ENCODE data around the gene RHOG. TPM values are rescaled to one million over a fixed set of nuclear protein-coding genes. Genes with fewer than 3 reads are reported as not detected.

RHOG gene
- total RNA-seq, 1 donor from 2014 or later: 30.3 TPM

DNA sequence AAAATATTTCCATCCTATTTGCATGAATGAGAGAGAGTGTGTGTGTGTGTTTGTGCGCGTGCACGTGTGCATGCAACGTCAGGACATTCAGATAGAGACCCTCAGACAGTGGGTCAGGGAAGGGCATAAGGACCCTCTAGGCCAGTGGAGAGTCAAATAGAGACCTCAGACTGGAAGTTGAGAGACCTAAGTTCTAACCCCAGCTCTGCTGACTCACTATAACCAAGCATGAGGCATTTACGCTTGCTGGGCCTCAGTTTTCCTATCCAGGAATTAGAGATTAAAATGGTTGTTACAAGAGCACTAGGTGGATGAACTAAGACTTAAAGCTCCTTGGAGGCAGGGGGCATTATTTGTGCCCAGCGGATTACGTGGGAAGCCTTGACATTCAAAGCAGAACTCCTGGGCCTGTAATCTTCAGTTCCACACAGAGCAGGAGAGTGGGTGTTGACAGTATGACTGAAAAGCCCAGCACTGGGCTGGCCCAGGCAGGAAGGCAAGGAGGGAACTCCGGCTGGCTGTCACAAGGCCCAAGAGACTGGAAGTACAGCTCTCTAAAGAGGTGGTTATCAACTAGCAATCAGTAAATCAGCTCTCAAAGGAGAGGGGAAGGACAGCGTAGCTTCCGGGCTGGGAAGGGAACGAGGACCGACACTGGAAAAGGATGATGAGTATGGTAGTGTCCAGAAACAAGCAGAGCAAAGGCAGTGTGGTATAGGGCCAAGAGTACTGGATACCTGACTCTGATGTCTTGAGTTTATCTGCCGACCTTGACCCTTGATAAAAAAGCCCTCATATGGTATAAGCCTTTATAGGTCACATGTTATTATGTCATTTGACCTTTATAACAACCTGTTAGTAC lies 9.2 kb downstream of the RHOG start:
- Histone ChIP-seq H3K4me3 (ENCODE audit: low read depth, low read length) (no peak overlapping the region), H3K36me3 (ENCODE audit: control insufficient read depth, insufficient read depth, low read length) (peaks cover 2% of the 10 kb centered on the region), H3K27me3 (ENCODE audit: control insufficient read depth, insufficient read depth, low read length) (no peaks in the 10 kb centered on the region)
- DNase-seq (ENCODE audit: low read depth): no peak
- TF ChIP-seq, protein P1, sequence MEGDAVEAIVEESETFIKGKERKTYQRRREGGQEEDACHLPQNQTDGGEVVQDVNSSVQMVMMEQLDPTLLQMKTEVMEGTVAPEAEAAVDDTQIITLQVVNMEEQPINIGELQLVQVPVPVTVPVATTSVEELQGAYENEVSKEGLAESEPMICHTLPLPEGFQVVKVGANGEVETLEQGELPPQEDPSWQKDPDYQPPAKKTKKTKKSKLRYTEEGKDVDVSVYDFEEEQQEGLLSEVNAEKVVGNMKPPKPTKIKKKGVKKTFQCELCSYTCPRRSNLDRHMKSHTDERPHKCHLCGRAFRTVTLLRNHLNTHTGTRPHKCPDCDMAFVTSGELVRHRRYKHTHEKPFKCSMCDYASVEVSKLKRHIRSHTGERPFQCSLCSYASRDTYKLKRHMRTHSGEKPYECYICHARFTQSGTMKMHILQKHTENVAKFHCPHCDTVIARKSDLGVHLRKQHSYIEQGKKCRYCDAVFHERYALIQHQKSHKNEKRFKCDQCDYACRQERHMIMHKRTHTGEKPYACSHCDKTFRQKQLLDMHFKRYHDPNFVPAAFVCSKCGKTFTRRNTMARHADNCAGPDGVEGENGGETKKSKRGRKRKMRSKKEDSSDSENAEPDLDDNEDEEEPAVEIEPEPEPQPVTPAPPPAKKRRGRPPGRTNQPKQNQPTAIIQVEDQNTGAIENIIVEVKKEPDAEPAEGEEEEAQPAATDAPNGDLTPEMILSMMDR (IDR thresholded peaks at IDR 0.05; ENCODE audit: insufficient read depth, low read length, poor library complexity, severe bottlenecking): no peak

DNA sequence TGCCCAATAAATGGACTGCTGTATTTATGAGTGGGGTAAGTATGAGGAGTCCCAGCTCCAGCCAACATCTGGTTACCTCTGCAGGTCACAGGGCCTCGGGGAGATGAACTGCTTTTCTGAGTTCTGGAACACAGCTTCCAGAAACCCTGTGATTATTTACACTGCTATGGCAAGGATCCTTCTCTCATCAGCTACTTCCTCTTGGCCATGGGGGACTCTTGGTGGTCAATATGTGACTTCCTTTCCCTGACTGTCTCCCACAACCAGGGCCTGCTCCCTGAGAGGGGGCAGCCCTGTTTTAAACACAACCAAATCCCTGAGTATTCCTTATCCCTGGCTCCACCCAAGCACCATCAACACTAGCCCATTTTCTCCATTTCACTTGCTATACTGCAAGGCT lies 10.0 kb downstream of the RHOG start:
- Histone ChIP-seq H3K4me3 (ENCODE audit: low read depth, low read length) (no peak overlapping the region), H3K36me3 (ENCODE audit: control insufficient read depth, insufficient read depth, low read length) (peaks cover 2% of the 10 kb centered on the region), H3K27me3 (ENCODE audit: control insufficient read depth, insufficient read depth, low read length) (no peaks in the 10 kb centered on the region)
- DNase-seq (ENCODE audit: low read depth): no peak
- TF ChIP-seq, protein P1 (IDR thresholded peaks at IDR 0.05; ENCODE audit: insufficient read depth, low read length, poor library complexity, severe bottlenecking): no peak

DNA sequence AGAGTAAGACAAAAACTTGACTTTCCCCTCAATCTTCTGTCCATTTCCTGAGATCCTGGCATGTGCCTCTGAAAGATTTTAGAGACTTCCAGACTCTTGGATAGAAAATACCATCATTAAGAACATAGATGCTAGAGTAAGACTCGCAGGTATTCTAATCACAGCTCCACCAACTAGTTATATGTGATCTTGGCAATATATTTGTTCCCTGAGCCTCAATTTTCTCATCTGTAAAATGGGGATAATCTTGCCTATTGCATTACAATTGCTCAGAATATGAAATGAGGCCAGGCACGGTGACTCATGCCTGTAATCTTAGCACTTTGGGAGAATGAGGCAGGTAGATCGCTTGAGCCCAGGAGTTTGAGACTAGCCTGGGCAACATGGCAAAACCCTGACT lies 10.7 kb downstream of the RHOG start:
- peaks cover 2% of the 10 kb centered on the region for H3K36me3 ChIP-seq (ENCODE audit: control insufficient read depth, insufficient read depth, low read length)
- DNase-seq (ENCODE audit: low read depth): no peak
- TF ChIP-seq, protein P1 (IDR thresholded peaks at IDR 0.05; ENCODE audit: insufficient read depth, low read length, poor library complexity, severe bottlenecking): no peak
- H3K27me3 ChIP-seq (ENCODE audit: control insufficient read depth, insufficient read depth, low read length): no peaks in the 10 kb centered on the region
- H3K4me3 ChIP-seq (ENCODE audit: low read depth, low read length): no peak overlapping the region

DNA sequence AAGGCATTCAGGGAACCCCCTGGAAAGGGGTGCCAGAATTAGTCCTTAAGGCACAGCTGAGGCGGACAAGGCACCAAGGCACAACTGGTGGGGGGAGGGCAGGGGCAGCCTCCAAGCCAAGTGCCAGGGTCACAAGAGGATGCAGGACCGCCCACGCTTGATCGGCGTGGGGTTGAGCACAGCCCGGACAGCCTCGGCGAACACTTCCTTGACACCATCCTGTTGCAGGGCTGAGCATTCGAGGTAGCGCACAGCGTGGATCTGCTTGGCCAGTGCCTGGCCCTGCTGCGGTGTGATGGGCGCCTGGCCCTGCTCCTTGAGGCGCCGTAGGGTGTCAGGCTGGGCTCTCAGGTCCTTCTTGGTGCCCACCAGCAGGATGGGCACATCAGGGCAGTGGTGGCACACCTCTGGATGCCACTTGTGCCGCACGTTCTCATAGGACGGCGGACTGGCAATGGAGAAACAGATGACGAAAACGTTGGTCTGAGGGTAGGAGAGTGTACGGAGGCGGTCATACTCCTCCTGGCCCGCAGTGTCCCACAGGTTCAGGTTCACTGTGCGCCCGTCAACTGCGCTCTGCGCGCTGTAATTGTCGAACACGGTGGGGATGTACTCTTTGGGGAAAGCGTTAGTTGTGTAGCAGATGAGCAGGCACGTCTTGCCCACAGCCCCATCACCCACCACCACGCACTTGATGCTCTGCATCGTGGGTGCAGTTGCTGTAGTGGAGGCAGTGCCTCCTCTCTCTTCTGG lies 13.1 kb downstream of the RHOG start:
- no peak for DNase-seq (ENCODE audit: low read depth)
- peaks cover 2% of the 10 kb centered on the region for H3K36me3 ChIP-seq (ENCODE audit: control insufficient read depth, insufficient read depth, low read length)
- H3K27me3 ChIP-seq (ENCODE audit: control insufficient read depth, insufficient read depth, low read length): no peaks in the 10 kb centered on the region
- TF ChIP-seq, protein P1 (IDR thresholded peaks at IDR 0.05; ENCODE audit: insufficient read depth, low read length, poor library complexity, severe bottlenecking): no peak
- H3K4me3 ChIP-seq (ENCODE audit: low read depth, low read length): no peak overlapping the region

DNA sequence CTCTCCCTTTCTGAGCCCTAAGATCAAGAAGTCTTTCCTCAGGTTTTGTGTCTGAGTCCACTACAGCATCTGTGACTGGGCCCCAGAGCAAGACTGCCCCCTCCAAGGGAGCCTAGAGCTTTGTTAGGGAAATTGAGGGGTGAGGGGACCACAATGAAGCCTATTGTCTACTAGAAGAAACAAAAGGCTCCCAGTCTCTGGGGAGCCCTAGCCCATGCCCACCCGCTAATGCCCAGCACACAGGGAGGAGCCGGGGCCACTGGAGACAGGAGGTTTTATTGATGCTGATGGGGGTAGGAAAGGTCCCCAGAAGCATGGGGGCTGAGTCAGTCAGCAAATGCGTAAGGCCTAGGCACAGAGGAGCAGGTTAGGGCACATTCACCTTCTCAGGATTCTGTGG lies 14.0 kb downstream of the RHOG start:
- H3K4me3 ChIP-seq (ENCODE audit: low read depth, low read length): no peak overlapping the region
- peaks cover 2% of the 10 kb centered on the region for H3K36me3 ChIP-seq (ENCODE audit: control insufficient read depth, insufficient read depth, low read length)
- TF ChIP-seq, protein P1 (IDR thresholded peaks at IDR 0.05; ENCODE audit: insufficient read depth, low read length, poor library complexity, severe bottlenecking): no peak
- no peak for DNase-seq (ENCODE audit: low read depth)
- H3K27me3 ChIP-seq (ENCODE audit: control insufficient read depth, insufficient read depth, low read length): no peaks in the 10 kb centered on the region
